H1 (cell line): ENCODE data around the gene CCNY.

ENCODE experiments used
- CEBPB ChIP-seq: IDR thresholded peaks from 2 replicates; pipeline ENCODE4 v1.6.1; 2012; ENCODE audit warnings: low read depth, low read length
- CHD1 ChIP-seq: IDR thresholded peaks from 2 replicates; pipeline ENCODE4 v1.6.1; 2012; ENCODE audit warnings: low read depth, low read length, improper control_type of control experiment
- EP300 ChIP-seq, 2 experiments: IDR thresholded peaks; 1 replicate in 1 of 2; 2 replicates in 1 of 2; pipeline ENCODE4 v1.6.1; 2011 to 2012; ENCODE audit warnings: low read depth in 2 of 2, low read length in 2 of 2, mild to moderate bottlenecking in 2 of 2, borderline replicate concordance in 1 of 2, inconsistent platforms in 1 of 2, moderate library complexity in 1 of 2
- EZH2 ChIP-seq: fragments of 200-600 bp; sonication (generic); IDR thresholded peaks from 2 replicates; pipeline ENCODE4 v1.7.1; 2012; ENCODE audit warnings: low read depth, mild to moderate bottlenecking, moderate library complexity, low read length, inconsistent platforms; ENCODE audit not compliant: severe bottlenecking
- PHF8 ChIP-seq: fragments of 200-600 bp; sonication (generic); conservative IDR thresholded peaks from 2 replicates; pipeline ENCODE4 v1.7.1; 2012; ENCODE audit warnings: low read depth, mild to moderate bottlenecking, inconsistent platforms, low read length, moderate library complexity
- POLR2A ChIP-seq, 2 experiments: IDR thresholded peaks; 1 replicate in 1 of 2; 2 replicates in 1 of 2; pipeline ENCODE4 v1.6.1; 2011; ENCODE audit warnings: low read depth in 2 of 2, low read length in 2 of 2, mild to moderate bottlenecking in 2 of 2; ENCODE audit errors: control extremely low read depth in 1 of 2
- RAD21 ChIP-seq, 2 experiments: IDR thresholded peaks in 1 of 2; conservative IDR thresholded peaks in 1 of 2; 2 replicates each; pipeline ENCODE4 v1.6.1; 2011; ENCODE audit warnings: low read depth in 2 of 2, low read length in 2 of 2, improper control_type of control experiment in 1 of 2, inconsistent platforms in 1 of 2, mild to moderate bottlenecking in 1 of 2, moderate library complexity in 1 of 2
- SIX5 ChIP-seq: IDR thresholded peaks from 2 replicates; pipeline ENCODE4 v1.6.1; 2011; ENCODE audit warnings: mild to moderate bottlenecking, low read depth, low read length
- TAF1 ChIP-seq: IDR thresholded peaks from 2 replicates; pipeline ENCODE4 v1.6.1; 2011; ENCODE audit warnings: mild to moderate bottlenecking, low read depth, low read length
- YY1 ChIP-seq: IDR thresholded peaks from 2 replicates; pipeline ENCODE4 v1.6.1; 2011; ENCODE audit warnings: low read depth, mild to moderate bottlenecking, low read length
- TF ChIP-seq, protein P1 (sequence below), 3 experiments: IDR thresholded peaks; 1 replicate in 2 of 3; 2 replicates in 1 of 3; pipeline versions ENCODE4 v1.5.1 to v1.6.1; 2011; ENCODE audit warnings: low read length in 3 of 3, mild to moderate bottlenecking in 3 of 3, inconsistent platforms in 2 of 3, low read depth in 1 of 3, moderate library complexity in 1 of 3; ENCODE audit not compliant: insufficient read depth in 1 of 3; ENCODE audit errors: control extremely low read depth in 1 of 3
- TF ChIP-seq, protein P2 (sequence below): IDR thresholded peaks from 2 replicates; pipeline ENCODE4 v1.6.1; 2012; ENCODE audit warnings: low read length, inconsistent platforms
- TF ChIP-seq, protein P3 (sequence below): IDR thresholded peaks from 2 replicates; pipeline ENCODE4 v1.6.1; 2011; ENCODE audit warnings: low read depth, mild to moderate bottlenecking, low read length; ENCODE audit not compliant: insufficient read depth
- TF ChIP-seq, protein P4 (sequence below): IDR thresholded peaks from 2 replicates; pipeline ENCODE4 v1.6.1; 2012; ENCODE audit warnings: inconsistent platforms

DNA sequence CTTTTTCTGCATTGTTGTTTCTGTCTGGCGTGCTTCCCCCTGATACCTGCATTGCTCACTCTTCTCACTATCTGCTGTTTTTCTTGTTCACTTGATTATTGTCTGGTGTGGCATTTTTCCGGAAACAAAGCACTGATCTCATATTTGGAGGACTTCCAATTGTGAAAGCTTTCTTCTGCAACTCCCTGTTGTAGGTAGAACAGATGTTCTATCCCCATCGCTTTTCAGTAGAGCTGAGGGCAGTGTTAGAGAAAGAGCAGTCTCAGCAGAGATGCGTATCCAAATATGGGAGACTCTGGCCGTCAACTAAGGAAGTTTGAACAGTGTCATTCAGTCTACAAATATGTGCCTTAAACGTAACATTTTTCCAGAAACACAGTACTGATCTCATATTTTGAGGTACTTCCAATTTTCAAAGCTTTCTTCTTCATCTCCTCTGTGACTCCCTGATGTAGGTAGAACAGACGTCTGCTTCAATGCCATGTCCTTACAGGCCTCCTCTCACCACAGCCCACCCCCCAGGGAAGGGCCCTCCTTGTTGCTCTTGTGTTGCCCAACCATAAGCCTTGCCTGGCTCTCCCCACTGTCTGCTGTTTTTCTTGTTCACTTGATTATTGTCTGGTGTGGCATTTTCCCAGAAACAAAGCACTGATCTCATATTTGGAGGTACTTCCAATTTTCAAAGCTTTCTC is 241.8 kb downstream of the CCNY start:
- TF ChIP-seq, protein P1, sequence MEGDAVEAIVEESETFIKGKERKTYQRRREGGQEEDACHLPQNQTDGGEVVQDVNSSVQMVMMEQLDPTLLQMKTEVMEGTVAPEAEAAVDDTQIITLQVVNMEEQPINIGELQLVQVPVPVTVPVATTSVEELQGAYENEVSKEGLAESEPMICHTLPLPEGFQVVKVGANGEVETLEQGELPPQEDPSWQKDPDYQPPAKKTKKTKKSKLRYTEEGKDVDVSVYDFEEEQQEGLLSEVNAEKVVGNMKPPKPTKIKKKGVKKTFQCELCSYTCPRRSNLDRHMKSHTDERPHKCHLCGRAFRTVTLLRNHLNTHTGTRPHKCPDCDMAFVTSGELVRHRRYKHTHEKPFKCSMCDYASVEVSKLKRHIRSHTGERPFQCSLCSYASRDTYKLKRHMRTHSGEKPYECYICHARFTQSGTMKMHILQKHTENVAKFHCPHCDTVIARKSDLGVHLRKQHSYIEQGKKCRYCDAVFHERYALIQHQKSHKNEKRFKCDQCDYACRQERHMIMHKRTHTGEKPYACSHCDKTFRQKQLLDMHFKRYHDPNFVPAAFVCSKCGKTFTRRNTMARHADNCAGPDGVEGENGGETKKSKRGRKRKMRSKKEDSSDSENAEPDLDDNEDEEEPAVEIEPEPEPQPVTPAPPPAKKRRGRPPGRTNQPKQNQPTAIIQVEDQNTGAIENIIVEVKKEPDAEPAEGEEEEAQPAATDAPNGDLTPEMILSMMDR (IDR thresholded peaks at IDR 0.05; ENCODE audit: control extremely low read depth in 1 of 3, insufficient read depth in 1 of 3, low read depth in 1 of 3, low read length in 3 of 3), result no peak
- TF ChIP-seq TAF1 (no peak), POLR2A (IDR thresholded peaks at IDR 0.05; ENCODE audit: control extremely low read depth in 1 of 2, low read depth in 2 of 2, low read length in 2 of 2) (no peak), CHD1 (no peak), CEBPB (no peak), EP300 (IDR thresholded peaks at IDR 0.05; ENCODE audit: borderline replicate concordance in 1 of 2, low read depth in 2 of 2, low read length in 2 of 2) (no peak), SIX5 (no peak), YY1 (no peak), EZH2 (no peak), RAD21 (IDR thresholded peaks at IDR 0.05 in 1 of 2, conservative IDR thresholded peaks at IDR 0.05 in 1 of 2; ENCODE audit: low read depth in 2 of 2, low read length in 2 of 2) (no peak), PHF8 (no peak)
- TF ChIP-seq, protein P2, sequence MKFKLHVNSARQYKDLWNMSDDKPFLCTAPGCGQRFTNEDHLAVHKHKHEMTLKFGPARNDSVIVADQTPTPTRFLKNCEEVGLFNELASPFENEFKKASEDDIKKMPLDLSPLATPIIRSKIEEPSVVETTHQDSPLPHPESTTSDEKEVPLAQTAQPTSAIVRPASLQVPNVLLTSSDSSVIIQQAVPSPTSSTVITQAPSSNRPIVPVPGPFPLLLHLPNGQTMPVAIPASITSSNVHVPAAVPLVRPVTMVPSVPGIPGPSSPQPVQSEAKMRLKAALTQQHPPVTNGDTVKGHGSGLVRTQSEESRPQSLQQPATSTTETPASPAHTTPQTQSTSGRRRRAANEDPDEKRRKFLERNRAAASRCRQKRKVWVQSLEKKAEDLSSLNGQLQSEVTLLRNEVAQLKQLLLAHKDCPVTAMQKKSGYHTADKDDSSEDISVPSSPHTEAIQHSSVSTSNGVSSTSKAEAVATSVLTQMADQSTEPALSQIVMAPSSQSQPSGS, result no peak
- TF ChIP-seq, protein P3, sequence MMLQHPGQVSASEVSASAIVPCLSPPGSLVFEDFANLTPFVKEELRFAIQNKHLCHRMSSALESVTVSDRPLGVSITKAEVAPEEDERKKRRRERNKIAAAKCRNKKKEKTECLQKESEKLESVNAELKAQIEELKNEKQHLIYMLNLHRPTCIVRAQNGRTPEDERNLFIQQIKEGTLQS, result no peak
- TF ChIP-seq, protein P4, sequence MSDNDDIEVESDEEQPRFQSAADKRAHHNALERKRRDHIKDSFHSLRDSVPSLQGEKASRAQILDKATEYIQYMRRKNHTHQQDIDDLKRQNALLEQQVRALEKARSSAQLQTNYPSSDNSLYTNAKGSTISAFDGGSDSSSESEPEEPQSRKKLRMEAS, result no peak
